NB4 (cell line): ENCODE data around the gene C15orf39.
"Not testable (repeated sequence)": the region's sequence is repeated elsewhere in the genome, so short reads cannot be mapped to it uniquely, and the experiment has no call there.

Source experiments
- DNase-seq: peaks from one replicate; pipeline ENCODE4 v3.0.0; 2010; ENCODE audit warnings: low read depth
- H3K4me3 ChIP-seq: one replicate; pipeline ENCODE4 v1.5.1; 2011; ENCODE audit warnings: mild to moderate bottlenecking, low read depth, low read length, moderate library complexity
- MYC ChIP-seq: IDR thresholded peaks from 2 replicates; pipeline ENCODE4 v1.6.1; 2011; ENCODE audit warnings: low read depth, low read length
- POLR2A ChIP-seq: IDR thresholded peaks from 2 replicates; pipeline ENCODE4 v1.6.1; 2011; ENCODE audit warnings: mild to moderate bottlenecking; ENCODE audit not compliant: insufficient read length; ENCODE audit errors: extremely low read depth
- TF ChIP-seq, protein P1 (sequence below): IDR thresholded peaks from one replicate; pipeline ENCODE4 v1.5.1; 2012; ENCODE audit warnings: low read depth, low read length
- TF ChIP-seq, protein P2 (sequence below): IDR thresholded peaks from 2 replicates; pipeline ENCODE4 v1.6.1; 2011; ENCODE audit warnings: low read depth, low read length

C15orf39 gene

DNA sequence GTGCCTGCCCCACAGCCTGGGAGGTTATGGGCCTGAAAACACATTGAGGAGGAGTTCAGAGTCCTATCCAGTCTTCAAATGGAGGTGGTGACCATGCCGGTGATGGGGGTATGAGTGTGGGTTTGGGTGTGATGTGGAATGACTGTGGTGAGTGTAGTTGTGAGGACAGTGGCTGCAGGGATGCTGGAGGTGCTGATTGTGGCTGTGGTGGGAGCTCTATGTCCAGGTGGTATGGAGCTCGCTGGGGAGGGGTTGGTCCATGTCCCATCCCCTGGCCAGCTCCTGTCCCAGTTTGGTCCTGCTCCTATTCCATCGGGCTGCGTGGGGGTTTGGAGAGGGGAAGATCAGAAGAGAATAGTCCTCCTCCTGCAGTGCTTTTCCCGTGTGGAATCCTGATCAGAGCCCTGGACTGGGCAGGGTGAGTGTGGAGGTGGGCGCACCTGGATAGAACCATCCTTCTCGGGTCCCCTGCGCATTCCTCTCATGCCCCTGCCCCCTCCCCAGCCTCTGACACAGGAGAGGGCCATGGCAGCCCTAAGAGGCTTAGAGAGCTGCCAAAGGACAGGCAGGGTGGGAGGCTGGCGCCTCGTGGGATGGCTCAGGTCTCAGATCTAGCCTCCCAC is 33.5 kb downstream of the C15orf39 start:
- DNase-seq: no peak
- TF ChIP-seq MYC (no peak), POLR2A (no peak)
- H3K4me3 ChIP-seq: no peak overlapping the region

DNA sequence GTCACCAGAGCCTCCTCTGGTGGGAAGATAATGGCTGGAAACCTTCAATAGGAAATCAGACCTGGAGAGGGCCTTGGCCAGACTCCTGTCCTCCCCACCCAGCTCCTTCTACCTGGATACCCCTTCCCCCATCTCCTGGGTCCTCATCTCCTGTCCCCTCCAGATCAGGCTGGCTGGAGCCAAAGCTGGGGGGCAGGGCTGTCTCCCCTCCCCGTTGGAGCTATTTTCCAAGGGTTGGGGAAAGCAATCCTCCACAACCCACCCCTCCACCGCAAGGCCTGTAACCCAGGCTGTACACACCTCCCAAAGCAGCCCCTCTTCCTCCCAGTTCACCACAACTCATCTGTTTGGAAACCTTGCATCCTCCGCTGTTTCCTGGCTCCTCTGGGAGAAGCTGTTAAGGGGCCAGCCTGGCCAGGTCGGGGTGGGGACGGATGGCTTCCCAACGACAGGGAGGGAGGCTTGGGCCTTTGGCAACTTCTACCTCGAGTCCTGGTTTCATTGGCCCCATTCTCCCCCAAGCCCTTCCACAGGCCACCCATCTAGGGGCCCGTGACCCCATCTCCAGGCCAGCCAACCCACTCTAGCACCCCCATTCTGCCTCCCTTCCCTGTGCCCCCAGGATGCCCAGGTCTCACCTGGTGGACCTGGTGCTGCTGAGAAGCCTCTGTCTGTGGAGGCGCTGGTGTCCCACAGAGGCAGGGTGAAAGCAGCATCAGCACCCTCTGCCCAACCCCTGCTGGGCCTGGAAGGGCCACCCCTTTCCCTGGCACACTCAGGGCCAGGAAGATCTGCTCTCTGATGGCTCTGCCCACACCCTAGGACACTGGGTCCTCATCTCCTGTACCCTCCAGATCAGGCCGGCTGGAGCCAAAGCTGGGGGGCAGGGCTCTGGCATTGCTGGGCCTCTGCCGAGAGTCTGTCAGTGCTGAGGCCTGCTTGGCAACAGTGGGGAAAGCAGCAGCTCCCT is 34.4 kb downstream of the C15orf39 start:
- TF ChIP-seq POLR2A: no peak
- TF ChIP-seq MYC: no peak
- TF ChIP-seq, protein P1, sequence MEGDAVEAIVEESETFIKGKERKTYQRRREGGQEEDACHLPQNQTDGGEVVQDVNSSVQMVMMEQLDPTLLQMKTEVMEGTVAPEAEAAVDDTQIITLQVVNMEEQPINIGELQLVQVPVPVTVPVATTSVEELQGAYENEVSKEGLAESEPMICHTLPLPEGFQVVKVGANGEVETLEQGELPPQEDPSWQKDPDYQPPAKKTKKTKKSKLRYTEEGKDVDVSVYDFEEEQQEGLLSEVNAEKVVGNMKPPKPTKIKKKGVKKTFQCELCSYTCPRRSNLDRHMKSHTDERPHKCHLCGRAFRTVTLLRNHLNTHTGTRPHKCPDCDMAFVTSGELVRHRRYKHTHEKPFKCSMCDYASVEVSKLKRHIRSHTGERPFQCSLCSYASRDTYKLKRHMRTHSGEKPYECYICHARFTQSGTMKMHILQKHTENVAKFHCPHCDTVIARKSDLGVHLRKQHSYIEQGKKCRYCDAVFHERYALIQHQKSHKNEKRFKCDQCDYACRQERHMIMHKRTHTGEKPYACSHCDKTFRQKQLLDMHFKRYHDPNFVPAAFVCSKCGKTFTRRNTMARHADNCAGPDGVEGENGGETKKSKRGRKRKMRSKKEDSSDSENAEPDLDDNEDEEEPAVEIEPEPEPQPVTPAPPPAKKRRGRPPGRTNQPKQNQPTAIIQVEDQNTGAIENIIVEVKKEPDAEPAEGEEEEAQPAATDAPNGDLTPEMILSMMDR: no peak
- TF ChIP-seq, protein P2, sequence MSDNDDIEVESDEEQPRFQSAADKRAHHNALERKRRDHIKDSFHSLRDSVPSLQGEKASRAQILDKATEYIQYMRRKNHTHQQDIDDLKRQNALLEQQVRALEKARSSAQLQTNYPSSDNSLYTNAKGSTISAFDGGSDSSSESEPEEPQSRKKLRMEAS: no peak
- DNase-seq: no peak
- H3K4me3 ChIP-seq: no peak overlapping the region

DNA sequence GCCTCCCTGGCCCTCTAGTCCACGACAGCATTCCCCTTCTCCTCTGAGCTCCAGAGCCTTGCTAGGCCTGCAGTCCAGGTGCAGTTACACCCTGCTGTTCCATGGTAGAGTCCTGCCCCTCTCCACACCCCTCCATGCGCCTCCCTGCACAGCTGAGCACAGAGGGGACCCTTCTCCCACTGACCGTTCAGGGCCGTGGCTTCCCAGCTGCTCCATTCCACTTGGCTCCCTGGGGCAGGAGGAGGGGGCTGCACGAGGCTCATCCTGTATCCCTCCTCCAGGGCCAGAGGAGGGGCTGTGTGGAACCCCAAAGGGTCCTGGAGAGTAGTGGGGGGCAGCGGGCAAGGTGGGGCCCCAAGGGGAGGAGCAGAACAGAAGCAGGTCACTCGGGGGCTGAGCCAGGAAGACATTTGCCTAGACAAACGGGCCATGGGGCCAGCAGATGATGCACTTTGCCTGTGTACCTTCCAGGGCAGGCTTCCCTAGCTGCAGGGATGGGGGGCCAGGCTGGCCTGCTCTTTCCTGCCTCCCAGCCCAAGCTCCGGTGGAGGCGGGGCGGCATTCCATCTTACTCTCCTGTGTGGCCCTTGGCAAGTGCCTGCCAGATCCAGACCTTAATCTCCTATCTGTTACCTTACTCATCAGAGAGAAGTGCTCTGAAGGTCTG is 35.8 kb downstream of the C15orf39 start:
- no peak overlapping the region for H3K4me3 ChIP-seq
- TF ChIP-seq, protein P1: no peak
- TF ChIP-seq POLR2A (no peak), MYC (no peak)
- TF ChIP-seq, protein P2: no peak
- DNase-seq: no peak

DNA sequence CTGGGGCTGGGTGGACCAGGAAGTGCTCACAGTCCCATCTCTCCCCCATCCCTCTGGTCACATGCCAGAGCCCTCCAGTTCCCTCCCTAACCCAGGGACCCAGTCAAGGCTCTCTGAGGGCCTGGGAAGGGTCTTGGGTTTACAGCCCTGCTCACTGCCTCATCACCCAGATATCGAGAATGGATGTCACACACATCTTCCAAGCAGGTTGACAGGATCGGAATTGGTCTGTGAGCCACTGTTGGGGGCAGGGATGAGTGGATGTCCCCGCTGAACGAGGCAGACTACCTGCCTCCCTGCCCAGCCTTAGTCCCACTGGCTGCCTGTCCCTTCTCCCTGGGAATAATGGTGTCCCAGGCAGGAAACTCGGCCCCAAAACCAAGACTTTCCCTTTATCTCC is 36.5 kb downstream of the C15orf39 start:
- no peak for DNase-seq
- H3K4me3 ChIP-seq: no peak overlapping the region
- TF ChIP-seq MYC (no peak), POLR2A (no peak)
- TF ChIP-seq, protein P1: no peak
- TF ChIP-seq, protein P2: no peak

DNA sequence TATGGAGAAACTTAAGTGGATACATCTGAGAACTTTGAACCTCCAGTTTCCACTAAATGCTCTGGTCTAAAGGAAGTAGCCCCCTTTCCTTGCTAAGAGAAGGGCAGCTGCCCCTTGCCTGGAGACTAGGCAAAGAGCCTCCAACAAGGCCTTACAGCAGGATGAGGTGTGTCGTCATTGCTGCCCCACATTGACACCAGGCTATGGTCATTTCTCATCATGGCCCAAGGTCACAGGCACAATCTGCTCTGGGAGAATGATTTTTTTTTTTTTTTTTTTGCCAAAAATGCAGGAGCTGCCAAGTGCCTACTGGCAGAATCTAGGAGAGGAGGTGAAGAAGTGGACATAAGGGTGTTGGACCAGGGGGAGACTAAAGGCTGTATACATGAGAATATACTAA is 44.1 kb downstream of the C15orf39 start:
- not testable (repeated sequence) for DNase-seq, H3K4me3 ChIP-seq

DNA sequence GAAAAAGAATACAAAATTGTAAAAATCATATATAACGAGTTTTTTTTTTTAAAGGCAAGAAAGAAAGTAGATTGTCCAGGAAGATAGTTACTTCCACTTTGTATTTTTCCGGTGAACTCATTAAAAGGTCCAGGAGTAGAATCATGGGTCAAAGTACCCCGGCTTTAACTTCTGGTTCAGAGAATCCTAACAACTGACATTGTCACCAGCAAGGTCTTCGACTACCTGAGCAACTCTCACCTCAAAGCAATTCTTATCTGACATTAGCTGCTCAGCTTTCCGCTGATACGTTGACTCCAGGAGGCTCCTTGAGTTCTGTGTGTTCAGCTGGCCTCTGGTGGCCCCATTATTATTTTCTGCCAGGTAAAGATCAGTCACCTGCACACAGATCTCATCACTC is 47.3 kb downstream of the C15orf39 start:
- H3K4me3 ChIP-seq, DNase-seq: not testable (repeated sequence)

DNA sequence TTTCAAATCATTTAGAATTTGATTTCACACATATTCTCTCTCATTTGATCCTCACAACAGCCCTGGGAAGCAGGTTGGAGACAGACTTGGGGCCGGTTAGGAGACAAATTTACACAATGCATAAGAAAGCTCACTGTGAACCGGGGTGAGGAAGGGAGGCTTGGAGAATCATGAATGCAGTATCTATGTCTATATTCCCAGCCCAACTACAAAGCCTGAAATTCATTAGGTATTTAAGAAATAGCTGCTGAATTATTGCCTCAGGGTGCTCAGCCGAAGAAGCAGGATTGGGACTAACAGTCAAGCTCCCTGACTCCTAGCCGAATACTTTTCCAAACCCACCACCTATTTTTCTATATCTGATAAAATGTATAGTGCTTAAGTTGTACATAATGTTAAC is 48.0 kb downstream of the C15orf39 start:
- H3K4me3 ChIP-seq: no peak overlapping the region
- TF ChIP-seq, protein P1: no peak
- TF ChIP-seq, protein P2: no peak
- TF ChIP-seq MYC (no peak), POLR2A (no peak)
- DNase-seq: no peak

DNA sequence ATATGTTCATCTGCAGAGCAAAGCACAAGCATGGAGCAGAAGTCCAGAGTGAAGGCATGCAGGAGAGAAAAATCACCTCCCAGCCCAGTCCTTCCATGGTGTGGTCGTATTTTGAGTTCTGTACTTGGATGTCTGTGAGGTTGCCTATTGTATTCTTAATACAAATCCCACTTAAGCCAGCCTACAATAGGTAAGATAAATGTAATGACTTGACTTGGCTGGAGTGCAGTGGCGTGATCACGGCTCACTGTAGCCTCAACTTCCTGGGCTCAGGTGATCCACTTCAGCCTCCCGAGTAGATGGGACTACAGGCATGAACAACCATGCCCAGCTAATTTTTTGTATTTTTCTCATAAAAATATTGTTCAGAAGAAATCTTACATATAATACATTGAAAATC is 49.7 kb downstream of the C15orf39 start:
- not testable (repeated sequence) for DNase-seq

DNA sequence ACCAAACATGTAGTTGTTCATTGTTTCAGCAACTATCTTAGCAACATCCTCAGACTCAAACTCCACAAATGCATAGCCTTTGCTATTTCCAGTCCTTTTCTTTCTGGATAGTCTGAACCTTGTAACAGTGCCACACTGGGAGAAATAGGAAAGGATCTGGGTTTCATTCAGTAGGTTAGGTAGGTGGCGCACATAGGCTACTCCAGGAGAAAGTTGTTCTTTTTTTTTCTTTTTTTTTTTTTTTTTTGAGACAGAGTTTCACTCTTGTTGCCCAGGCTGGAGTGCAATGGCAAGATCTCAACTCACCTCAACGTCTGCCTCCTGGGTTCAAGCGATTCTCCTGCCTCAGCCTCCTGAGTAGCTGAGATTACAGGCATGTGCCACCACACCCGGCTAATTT is 50.6 kb downstream of the C15orf39 start:
- not testable (repeated sequence) for H3K4me3 ChIP-seq, DNase-seq

More for the DNA sequence above, 49.7 kb downstream of the C15orf39 start:
- not testable (repeated sequence) for H3K4me3 ChIP-seq

DNA sequence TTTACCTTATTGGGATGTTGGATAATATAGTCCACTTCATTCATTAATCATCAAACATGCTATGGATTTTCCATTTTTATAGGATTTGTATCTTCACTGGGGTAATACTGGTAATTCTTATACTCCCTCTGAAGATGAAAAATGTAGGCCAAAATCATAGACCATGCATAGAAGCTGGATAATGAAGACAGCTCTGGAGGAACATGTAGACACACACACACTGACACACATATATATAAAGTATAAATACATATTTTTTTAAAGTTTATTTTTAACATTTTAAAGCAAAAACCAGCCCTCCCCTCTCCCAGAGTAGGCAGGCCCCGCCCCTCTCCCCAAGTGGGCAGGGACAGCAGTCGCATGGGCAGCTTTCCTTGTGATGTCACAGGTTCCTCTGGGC is 56.4 kb downstream of the C15orf39 start, which contains the start of gene GOLGA6C:
GOLGA6C (plus strand) TSS at position 301 of the 400 bp plus-strand sequence. CDS start 265 bp downstream, outside the sequence.
- DNase-seq, H3K4me3 ChIP-seq: not testable (repeated sequence)
